ENCODE results near the gene BRMS1.

The BRMS1 gene

DNA sequence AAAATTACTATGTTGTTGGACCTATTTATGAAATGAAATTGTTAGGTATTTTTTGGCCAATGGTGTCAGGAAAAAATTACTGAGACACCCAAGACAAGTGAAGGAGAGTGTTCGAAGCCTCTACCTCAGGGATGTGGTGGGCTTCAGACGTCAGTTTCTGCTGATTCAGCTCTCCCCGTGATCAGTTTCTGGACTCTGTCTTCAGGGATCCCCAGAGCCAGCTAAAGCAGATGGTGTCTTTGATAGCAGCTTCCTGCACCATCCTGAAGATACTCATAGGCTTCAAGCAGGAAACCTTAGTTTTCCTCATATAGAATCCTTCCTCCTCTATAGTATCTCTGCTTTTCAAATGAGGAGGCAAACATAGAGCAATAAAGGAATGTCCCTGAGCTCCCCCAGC lies 35.4 kb downstream of the BRMS1 start:
- no peak overlapping the region for H3K4me3 ChIP-seq (ENCODE audit: low read depth in 1 of 2, low read length in 2 of 2)
- H3K4me1 ChIP-seq (ENCODE audit: insufficient read depth, low read length), result peaks cover 16% of the 10 kb centered on the region
- H3K27ac ChIP-seq (ENCODE audit: low read depth, low read length), result no peak overlapping the region
- no peaks in the 10 kb centered on the region for H3K27me3 ChIP-seq (ENCODE audit: control insufficient read depth in 1 of 2, insufficient read depth in 2 of 2, low read length in 2 of 2)
- no peaks in the 10 kb centered on the region for H3K9me3 ChIP-seq (ENCODE audit: low read length)
- no peaks in the 10 kb centered on the region for H3K36me3 ChIP-seq (ENCODE audit: insufficient read depth, low read length)
- H3K9ac ChIP-seq (ENCODE audit: low read length), result no peak overlapping the region

DNA sequence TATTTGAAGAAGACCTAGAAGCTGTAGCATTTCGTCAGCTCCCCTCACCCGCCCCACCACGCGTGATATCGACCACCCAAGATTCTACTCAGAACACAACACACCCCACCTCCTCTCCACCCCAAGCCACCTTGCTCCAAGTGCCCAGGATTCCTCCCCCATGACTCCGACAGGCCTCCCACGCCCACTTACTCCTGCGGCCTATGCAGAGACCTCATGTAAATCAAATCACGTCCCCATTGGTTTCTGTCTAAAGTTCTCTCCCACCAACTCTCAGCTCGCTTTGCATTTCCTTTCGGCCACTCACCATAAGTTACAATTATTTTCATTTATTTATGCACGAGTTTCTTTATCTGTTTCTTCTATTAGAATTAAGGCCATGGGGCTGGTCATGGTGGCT lies 42.2 kb downstream of the BRMS1 start:
- H3K9me3 ChIP-seq (ENCODE audit: low read length), result no peaks in the 10 kb centered on the region
- no peaks in the 10 kb centered on the region for H3K27me3 ChIP-seq (ENCODE audit: control insufficient read depth in 1 of 2, insufficient read depth in 2 of 2, low read length in 2 of 2)
- H3K36me3 ChIP-seq (ENCODE audit: insufficient read depth, low read length), result no peaks in the 10 kb centered on the region
- H3K4me3 ChIP-seq (ENCODE audit: low read depth in 1 of 2, low read length in 2 of 2), result no peak overlapping the region
- no peaks in the 10 kb centered on the region for H3K4me1 ChIP-seq (ENCODE audit: insufficient read depth, low read length)
- H3K9ac ChIP-seq (ENCODE audit: low read length), result no peak overlapping the region
- no peak overlapping the region for H3K27ac ChIP-seq (ENCODE audit: low read depth, low read length)

DNA sequence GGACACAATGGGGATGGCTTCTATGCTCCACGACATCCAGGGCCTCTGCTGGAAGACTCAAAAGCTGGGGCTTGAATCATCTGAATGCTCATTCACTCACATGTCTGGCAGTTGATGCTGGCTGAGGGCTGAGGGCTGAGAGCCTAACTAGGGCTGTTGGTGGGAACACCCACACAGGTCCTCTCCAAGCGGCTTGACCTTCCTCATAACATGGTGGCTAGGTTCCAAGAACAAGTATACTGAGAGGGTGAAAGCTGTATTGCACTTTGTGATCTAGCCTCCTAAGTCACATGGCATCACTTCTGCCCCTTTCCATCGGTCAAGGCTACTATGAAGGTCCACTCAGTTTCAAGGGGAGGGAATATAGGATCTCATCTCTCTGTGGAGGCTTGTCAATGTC lies 45.7 kb downstream of the BRMS1 start:
- Histone ChIP-seq H3K27me3 (ENCODE audit: control insufficient read depth in 1 of 2, insufficient read depth in 2 of 2, low read length in 2 of 2) (peaks cover 0 to 14% of the 10 kb centered on the region in 2 donors), H3K36me3 (ENCODE audit: insufficient read depth, low read length) (no peaks in the 10 kb centered on the region), H3K27ac (ENCODE audit: low read depth, low read length) (no peak overlapping the region), H3K9ac (ENCODE audit: low read length) (no peak overlapping the region), H3K9me3 (ENCODE audit: low read length) (no peaks in the 10 kb centered on the region), H3K4me3 (ENCODE audit: low read depth in 1 of 2, low read length in 2 of 2) (no peak overlapping the region), H3K4me1 (ENCODE audit: insufficient read depth, low read length) (no peaks in the 10 kb centered on the region)

GRCh38 chr11:66297610-66298009 lies 47.3 kb downstream of the BRMS1 start:
- Histone ChIP-seq H3K9me3 (ENCODE audit: low read length) (no peaks in the 10 kb centered on the region), H3K36me3 (ENCODE audit: insufficient read depth, low read length) (no peaks in the 10 kb centered on the region), H3K4me1 (ENCODE audit: insufficient read depth, low read length) (no peaks in the 10 kb centered on the region), H3K4me3 (ENCODE audit: low read depth in 1 of 2, low read length in 2 of 2) (no peak overlapping the region), H3K27me3 (ENCODE audit: control insufficient read depth in 1 of 2, insufficient read depth in 2 of 2, low read length in 2 of 2) (peaks cover 8 to 26% of the 10 kb centered on the region in 2 donors), H3K9ac (ENCODE audit: low read length) (no peak overlapping the region), H3K27ac (ENCODE audit: low read depth, low read length) (no peak overlapping the region)

DNA sequence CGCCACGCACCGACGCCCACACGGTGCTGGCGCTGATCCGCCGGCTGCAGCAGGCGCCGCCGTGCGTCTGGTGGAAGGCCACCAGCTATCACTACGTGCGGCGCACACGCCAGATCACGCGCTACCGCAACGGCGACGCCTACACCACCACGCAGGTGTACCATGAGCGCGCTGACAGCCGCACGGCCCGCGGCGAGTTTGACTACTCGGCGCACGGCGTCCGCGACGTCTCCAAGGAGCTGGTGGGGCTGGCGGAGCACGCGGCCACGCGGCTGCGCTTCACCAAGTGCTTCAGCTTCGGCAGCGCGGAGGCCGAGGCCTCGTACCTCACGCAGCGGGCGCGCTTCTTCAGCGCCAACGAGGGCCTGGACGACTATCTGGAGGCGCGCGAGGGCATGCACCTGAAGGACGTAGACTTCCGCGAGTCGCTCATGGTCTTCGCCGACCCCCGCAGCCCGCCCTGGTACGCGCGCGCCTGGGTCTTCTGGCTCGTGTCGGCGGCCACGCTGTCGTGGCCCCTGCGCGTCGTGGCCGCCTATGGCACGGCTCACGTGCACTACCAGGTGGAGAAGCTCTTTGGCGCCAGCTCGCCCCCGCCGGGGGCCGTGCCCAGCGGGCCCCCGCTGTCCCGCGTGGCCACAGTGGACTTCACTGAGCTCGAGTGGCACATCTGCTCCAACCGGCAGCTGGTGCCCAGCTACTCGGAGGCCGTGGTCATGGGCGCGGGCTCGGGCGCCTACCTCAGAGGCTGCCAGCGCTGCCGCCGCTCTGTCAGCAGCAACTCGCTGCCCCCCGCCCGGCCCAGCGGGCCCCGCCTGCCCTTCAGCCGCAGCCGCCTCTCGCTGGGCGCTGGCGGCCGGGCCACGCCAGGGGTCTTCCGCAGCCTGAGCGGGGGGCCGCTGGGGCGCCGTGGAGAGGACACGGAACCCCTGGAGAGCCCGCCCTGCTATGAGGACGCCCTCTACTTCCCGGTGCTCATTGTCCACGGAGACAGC lies 50.0 kb downstream of the BRMS1 start:
- Histone ChIP-seq H3K27me3 (ENCODE audit: control insufficient read depth in 1 of 2, insufficient read depth in 2 of 2, low read length in 2 of 2) (peaks cover 18 to 43% of the 10 kb centered on the region in 2 donors), H3K9ac (ENCODE audit: low read length) (no peak overlapping the region), H3K4me3 (ENCODE audit: low read depth in 1 of 2, low read length in 2 of 2) (no peak overlapping the region), H3K9me3 (ENCODE audit: low read length) (no peaks in the 10 kb centered on the region), H3K36me3 (ENCODE audit: insufficient read depth, low read length) (no peaks in the 10 kb centered on the region), H3K27ac (ENCODE audit: low read depth, low read length) (no peak overlapping the region), H3K4me1 (ENCODE audit: insufficient read depth, low read length) (peaks cover under 1% of the 10 kb centered on the region)

DNA sequence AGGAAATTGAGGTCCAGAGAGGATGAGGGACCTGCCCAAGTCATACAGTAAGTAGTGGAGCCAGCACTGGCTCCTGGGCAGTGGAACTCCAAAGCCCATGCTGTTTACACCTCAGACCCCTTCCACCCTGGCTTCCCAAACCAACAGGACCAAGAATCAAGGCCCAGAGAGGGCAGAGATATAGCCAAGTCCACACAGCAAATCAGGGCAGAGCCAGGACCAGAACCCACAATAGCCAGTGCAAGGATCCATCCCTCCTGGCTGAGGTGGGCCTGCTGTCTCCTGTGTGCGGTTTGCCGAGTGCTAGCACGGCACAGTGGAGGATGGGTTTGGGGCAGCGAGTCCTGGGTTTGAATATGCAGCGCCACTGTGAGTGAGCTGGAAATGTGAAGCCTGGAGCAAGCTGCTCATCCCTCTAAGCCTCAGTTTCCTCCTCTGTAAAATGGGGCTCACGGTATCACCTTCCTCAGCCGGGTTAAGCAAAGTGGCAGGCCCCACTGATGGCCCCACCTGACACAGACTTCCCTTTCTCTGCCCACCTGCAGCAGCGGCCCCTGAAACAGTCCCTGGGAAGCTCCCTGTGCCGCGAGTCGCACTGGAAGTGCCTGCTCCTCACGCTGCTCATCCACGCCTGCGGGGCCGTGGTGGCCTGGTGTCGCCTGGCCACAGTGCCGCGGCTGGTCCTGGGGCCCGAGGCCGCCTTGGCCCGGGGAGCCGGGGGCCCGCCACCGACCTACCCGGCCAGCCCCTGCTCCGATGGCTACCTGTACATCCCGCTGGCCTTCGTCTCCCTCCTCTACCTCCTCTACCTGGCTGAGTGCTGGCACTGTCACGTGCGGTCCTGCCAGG lies 50.9 kb downstream of the BRMS1 start:
- Histone ChIP-seq H3K9me3 (ENCODE audit: low read length) (no peaks in the 10 kb centered on the region), H3K4me3 (ENCODE audit: low read depth in 1 of 2, low read length in 2 of 2) (no peak overlapping the region), H3K27me3 (ENCODE audit: control insufficient read depth in 1 of 2, insufficient read depth in 2 of 2, low read length in 2 of 2) (peaks cover 18 to 43% of the 10 kb centered on the region in 2 donors), H3K4me1 (ENCODE audit: insufficient read depth, low read length) (peaks cover 5% of the 10 kb centered on the region), H3K27ac (ENCODE audit: low read depth, low read length) (no peak overlapping the region), H3K36me3 (ENCODE audit: insufficient read depth, low read length) (no peaks in the 10 kb centered on the region), H3K9ac (ENCODE audit: low read length) (no peak overlapping the region)

GRCh38 chr11:66293352-66293751 lies 51.6 kb downstream of the BRMS1 start:
- Histone ChIP-seq H3K27me3 (ENCODE audit: control insufficient read depth in 1 of 2, insufficient read depth in 2 of 2, low read length in 2 of 2) (peaks cover 18 to 43% of the 10 kb centered on the region in 2 donors), H3K9ac (ENCODE audit: low read length) (no peak overlapping the region), H3K27ac (ENCODE audit: low read depth, low read length) (no peak overlapping the region), H3K36me3 (ENCODE audit: insufficient read depth, low read length) (no peaks in the 10 kb centered on the region), H3K4me1 (ENCODE audit: insufficient read depth, low read length) (peaks cover 5% of the 10 kb centered on the region), H3K4me3 (ENCODE audit: low read depth in 1 of 2, low read length in 2 of 2) (no peak overlapping the region), H3K9me3 (ENCODE audit: low read length) (no peaks in the 10 kb centered on the region)

DNA sequence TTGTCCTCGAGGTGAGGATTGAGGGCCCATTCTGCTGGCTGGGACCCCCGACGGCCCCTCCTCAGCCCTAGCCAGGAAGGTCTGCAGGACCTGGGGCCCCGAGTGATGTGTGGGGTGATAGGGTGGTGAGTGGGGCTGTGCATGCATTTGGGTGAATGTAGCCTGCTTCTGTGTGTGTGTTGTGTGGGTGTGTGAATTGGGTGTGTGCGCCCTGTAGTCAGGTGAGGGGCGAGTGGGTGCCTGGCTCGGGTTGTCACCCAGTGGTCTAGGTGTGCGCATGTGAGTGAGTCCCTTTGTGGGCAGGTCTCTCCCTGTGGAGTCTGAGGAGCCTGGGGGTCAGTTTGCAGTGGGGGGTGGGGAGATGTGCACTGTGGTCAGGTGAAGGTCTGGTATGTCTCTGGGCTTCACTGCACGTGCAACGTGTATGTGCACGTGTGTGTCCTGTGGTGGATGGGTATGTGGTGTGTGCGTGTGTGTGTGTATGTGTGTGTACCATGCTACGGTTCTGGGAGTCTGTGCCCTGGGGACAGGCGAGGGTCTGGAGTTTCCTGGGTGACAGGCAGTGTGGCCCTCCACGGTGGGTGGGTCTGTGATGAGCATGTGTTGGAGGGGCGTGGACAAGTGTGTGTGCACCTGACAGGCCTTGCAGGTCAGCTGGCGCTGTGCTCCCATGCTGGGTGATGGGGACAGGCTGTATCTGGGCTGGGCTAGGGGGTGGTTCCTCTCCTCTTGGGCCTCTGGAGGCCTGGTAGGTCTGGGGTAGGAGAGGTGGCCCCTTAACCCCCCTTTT lies 52.2 kb downstream of the BRMS1 start:
- H3K4me3 ChIP-seq (ENCODE audit: low read depth in 1 of 2, low read length in 2 of 2), result no peak overlapping the region
- no peaks in the 10 kb centered on the region for H3K9me3 ChIP-seq (ENCODE audit: low read length)
- H3K27ac ChIP-seq (ENCODE audit: low read depth, low read length), result no peak overlapping the region
- no peaks in the 10 kb centered on the region for H3K36me3 ChIP-seq (ENCODE audit: insufficient read depth, low read length)
- peaks cover 10% of the 10 kb centered on the region for H3K4me1 ChIP-seq (ENCODE audit: insufficient read depth, low read length)
- peaks cover 18 to 43% of the 10 kb centered on the region in 2 donors for H3K27me3 ChIP-seq (ENCODE audit: control insufficient read depth in 1 of 2, insufficient read depth in 2 of 2, low read length in 2 of 2)
- no peak overlapping the region for H3K9ac ChIP-seq (ENCODE audit: low read length)

DNA sequence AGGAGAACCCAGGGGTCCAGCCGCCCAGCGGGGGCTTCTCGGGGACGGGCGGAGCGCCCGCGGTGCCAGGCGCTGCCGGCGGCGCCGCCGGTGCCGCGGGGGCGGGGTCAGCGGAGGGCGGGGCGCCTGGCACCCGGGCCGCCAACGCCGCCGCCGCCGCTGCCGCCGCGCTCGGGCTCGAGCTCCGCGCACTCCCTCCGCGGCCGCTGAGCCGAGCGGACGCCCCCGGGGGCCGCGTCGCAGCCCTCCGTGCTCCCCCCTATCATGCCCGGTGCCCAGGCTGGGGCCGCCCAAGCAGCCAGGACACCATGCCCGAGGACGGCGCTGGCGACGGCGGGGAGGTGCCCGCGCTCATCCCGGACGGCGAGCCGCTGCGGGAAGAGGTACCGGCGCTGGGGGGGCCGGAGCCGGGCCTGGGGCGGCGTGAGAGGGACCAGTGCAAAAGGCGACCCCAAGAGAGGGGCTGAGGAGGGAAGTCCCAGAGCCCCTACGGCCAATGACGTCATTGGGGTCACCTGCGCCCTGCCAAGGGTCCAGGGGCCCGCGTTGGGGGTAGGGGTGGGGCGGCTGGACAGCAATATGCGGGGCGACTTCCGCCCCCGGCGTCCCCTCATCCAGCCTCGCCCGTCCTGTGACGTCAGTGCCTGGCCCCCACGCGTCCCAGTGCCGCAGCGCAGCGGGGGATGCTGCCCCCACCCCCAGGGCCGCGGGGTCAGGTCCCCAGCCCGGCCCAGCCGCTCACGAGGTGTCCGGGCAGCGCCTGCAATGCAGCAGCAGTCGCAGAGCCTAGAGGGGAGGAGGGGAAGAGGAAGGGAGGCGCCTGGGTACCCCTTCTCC lies 53.0 kb downstream of the BRMS1 start, which contains the start of gene TMEM151A:
TSS of gene TMEM151A (plus strand) at position 189 of the 837 bp plus-strand sequence. CDS start at position 309, 120 bp downstream.
- no peak within 1 kb of the TSS for H3K9ac ChIP-seq (ENCODE audit: low read length)
- H3K4me1 ChIP-seq (ENCODE audit: insufficient read depth, low read length), result peaks cover 18% of the 10 kb centered on the region
- H3K27me3 ChIP-seq (ENCODE audit: control insufficient read depth in 1 of 2, insufficient read depth in 2 of 2, low read length in 2 of 2), result peaks cover 18 to 43% of the 10 kb centered on the region in 2 donors
- H3K27ac ChIP-seq (ENCODE audit: low read depth, low read length), result no peak within 1 kb of the TSS
- no peaks in the 10 kb centered on the region for H3K9me3 ChIP-seq (ENCODE audit: low read length)
- no peak within 1 kb of the TSS for H3K4me3 ChIP-seq (ENCODE audit: low read depth in 1 of 2, low read length in 2 of 2)
- H3K36me3 ChIP-seq (ENCODE audit: insufficient read depth, low read length), result no peaks in the 10 kb centered on the region

DNA sequence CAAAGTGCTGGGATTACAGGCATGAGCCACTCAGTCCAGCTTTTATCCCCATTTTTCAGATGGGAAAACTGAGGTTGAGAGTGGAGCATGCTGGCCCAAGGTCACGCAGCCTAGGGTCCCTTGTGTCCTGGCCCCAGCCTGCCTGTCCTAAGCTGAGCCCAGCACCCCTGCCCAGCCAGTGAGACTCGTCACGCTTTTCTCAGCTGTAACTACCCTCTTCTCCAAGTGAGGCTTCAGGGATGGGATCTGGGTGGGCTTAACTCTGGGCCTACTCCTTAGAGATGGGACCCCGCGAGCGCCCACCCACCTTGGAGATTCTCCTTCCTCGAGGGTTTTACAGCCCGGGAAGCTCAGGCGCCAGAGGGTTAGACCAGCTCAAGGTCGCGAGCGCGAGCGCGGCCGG lies 53.6 kb downstream of the BRMS1 start:
- Histone ChIP-seq H3K27me3 (ENCODE audit: control insufficient read depth in 1 of 2, insufficient read depth in 2 of 2, low read length in 2 of 2) (peaks cover 18 to 37% of the 10 kb centered on the region in 2 donors), H3K4me1 (ENCODE audit: insufficient read depth, low read length) (peaks cover 19% of the 10 kb centered on the region), H3K9me3 (ENCODE audit: low read length) (no peaks in the 10 kb centered on the region), H3K36me3 (ENCODE audit: insufficient read depth, low read length) (no peaks in the 10 kb centered on the region), H3K4me3 (ENCODE audit: low read depth in 1 of 2, low read length in 2 of 2) (no peak overlapping the region), H3K27ac (ENCODE audit: low read depth, low read length) (no peak overlapping the region), H3K9ac (ENCODE audit: low read length) (no peak overlapping the region)
